GM18498 (cell line): ENCODE data around the gene GMPPB.

ENCODE experiments used
- ATAC-seq: cut with Tn5 transposase; IDR thresholded peaks from one replicate; pipeline ENCODE4 v1.9.1; 2021; ENCODE audit warnings: mild to moderate bottlenecking, moderate library complexity; ENCODE audit not compliant: unreplicated experiment

GMPPB gene

GRCh38 chr3:49729966-49730609, 6.3 kb upstream of the GMPPB start:
- no peak for ATAC-seq

GRCh38 chr3:49727924-49728361, 4.2 kb upstream of the GMPPB start:
- ATAC-seq = no peak

GRCh38 chr3:49727154-49727923, 3.6 kb upstream of the GMPPB start:
- ATAC-seq = no peak

- no peak for ATAC-seq
Measured at GRCh38 chr3:49725906-49726681, 2.3 kb upstream of the GMPPB start.

GRCh38 chr3:49724586-49724985, 835 bp upstream of the GMPPB start:
- ATAC-seq = no peak

GRCh38 chr3:49723296-49723627, 489 bp downstream of the GMPPB start:
- peak; percentile 4 for ATAC-seq

GRCh38 chr3:49722896-49723295, 855 bp downstream of the GMPPB start:
- no peak for ATAC-seq

- ATAC-seq = no peak
Measured at GRCh38 chr3:49721896-49722781, 1.6 kb downstream of the GMPPB start.

GRCh38 chr3:49721596-49721895, 2.2 kb downstream of the GMPPB start:
- no peak for ATAC-seq

- no peak for ATAC-seq
Measured at GRCh38 chr3:49720855-49721595, 2.7 kb downstream of the GMPPB start.

GRCh38 chr3:49719214-49719884, 4.4 kb downstream of the GMPPB start, which contains the start of gene AMIGO3:
Gene AMIGO3 (minus strand): TSS chr3:49719684. CDS start chr3:49719465, 219 bp downstream.
- ATAC-seq = peak; percentile 45

GRCh38 chr3:49718858-49719213, 4.9 kb downstream of the GMPPB start:
- no peak for ATAC-seq

GRCh38 chr3:49717959-49718857, 5.5 kb downstream of the GMPPB start:
- ATAC-seq = no peak

- no peak for ATAC-seq
Measured at GRCh38 chr3:49717211-49717958, 6.4 kb downstream of the GMPPB start.

GRCh38 chr3:49716691-49717210, 7.0 kb downstream of the GMPPB start:
- no peak for ATAC-seq

GRCh38 chr3:49716169-49716568, 7.6 kb downstream of the GMPPB start:
- no peak for ATAC-seq

- ATAC-seq = no peak
Measured at GRCh38 chr3:49715611-49716121, 8.1 kb downstream of the GMPPB start.
